Measurements from ENCODE around the gene SKI.
A peak's percentile ranks its signal among the peaks of the same experiment; 100 is the strongest.
"Not testable (repeated sequence)": the region's sequence is repeated elsewhere in the genome, so short reads cannot be mapped to it uniquely, and the experiment has no call there.

The SKI gene

GRCh38 chr1:2241820-2242219 is 13.7 kb downstream of the SKI start:
- Histone ChIP-seq H3K9me3 (no peaks in the 10 kb centered on the region), H3K27me3 (no peaks in the 10 kb centered on the region), H3K27ac (no peak overlapping the region), H3K4me1 (ENCODE audit: control insufficient read depth in 1 of 2, insufficient read depth in 1 of 2, low read depth in 1 of 2, low read length in 1 of 2) (peaks cover 53 to 69% of the 10 kb centered on the region in 2 experiments), H3K4me3 (ENCODE audit: low read depth in 1 of 2, low read length in 1 of 2) (no peak overlapping the region), H3K36me3 (no peaks in the 10 kb centered on the region)
- no peak for TF ChIP-seq CTCF (IDR thresholded peaks at IDR 0.05)

- Histone ChIP-seq H3K36me3 (no peaks in the 10 kb centered on the region), H3K27ac (no peak overlapping the region), H3K9me3 (no peaks in the 10 kb centered on the region), H3K27me3 (no peaks in the 10 kb centered on the region), H3K4me3 (ENCODE audit: low read depth in 1 of 2, low read length in 1 of 2) (no peak overlapping the region), H3K4me1 (ENCODE audit: control insufficient read depth in 1 of 2, insufficient read depth in 1 of 2, low read depth in 1 of 2, low read length in 1 of 2) (peaks cover 58 to 69% of the 10 kb centered on the region in 2 experiments)
- TF ChIP-seq CTCF (IDR thresholded peaks at IDR 0.05): no peak
These were observed 15.0 kb downstream of the SKI start for GRCh38 chr1:2242814-2243725.

GRCh38 chr1:2247045-2247394 is 18.9 kb downstream of the SKI start:
- H3K4me1 ChIP-seq (ENCODE audit: control insufficient read depth in 1 of 2, insufficient read depth in 1 of 2, low read depth in 1 of 2, low read length in 1 of 2): peaks cover 29 to 40% of the 10 kb centered on the region in 2 experiments
- H3K27ac ChIP-seq: peak overlapping the region; percentile 99

GRCh38 chr1:2247760-2248126 is 19.6 kb downstream of the SKI start:
- H3K4me3 ChIP-seq (ENCODE audit: low read depth in 1 of 2, low read length in 1 of 2): peak overlapping the region in 1 of 2 experiments; percentile 70
- TF ChIP-seq CTCF (IDR thresholded peaks at IDR 0.05): no peak
- H3K9me3 ChIP-seq: no peaks in the 10 kb centered on the region
- peaks cover 29 to 37% of the 10 kb centered on the region in 2 experiments for H3K4me1 ChIP-seq (ENCODE audit: control insufficient read depth in 1 of 2, insufficient read depth in 1 of 2, low read depth in 1 of 2, low read length in 1 of 2)
- peak overlapping the region; percentile 99 for H3K27ac ChIP-seq
- no peaks in the 10 kb centered on the region for H3K27me3 ChIP-seq
- H3K36me3 ChIP-seq: no peaks in the 10 kb centered on the region

More at GRCh38 chr1:2247045-2247394, 18.9 kb downstream of the SKI start:
- H3K27me3 ChIP-seq, H3K36me3 ChIP-seq, H3K9me3 ChIP-seq: not testable (repeated sequence)
- H3K4me3 ChIP-seq (ENCODE audit: low read depth in 1 of 2, low read length in 1 of 2): peak overlapping the region; percentile 56 to 70

- Histone ChIP-seq H3K4me1 (ENCODE audit: control insufficient read depth in 1 of 2, insufficient read depth in 1 of 2, low read depth in 1 of 2, low read length in 1 of 2) (peaks cover 29 to 37% of the 10 kb centered on the region in 2 experiments), H3K4me3 (ENCODE audit: low read depth in 1 of 2, low read length in 1 of 2) (peak overlapping the region in 1 of 2 experiments; percentile 70), H3K27me3 (no peaks in the 10 kb centered on the region), H3K36me3 (no peaks in the 10 kb centered on the region), H3K9me3 (no peaks in the 10 kb centered on the region), H3K27ac (peak overlapping the region; percentile 99)
- TF ChIP-seq CTCF (IDR thresholded peaks at IDR 0.05): no peak
These were observed 20.2 kb downstream of the SKI start for GRCh38 chr1:2248127-2248826.

Measured in neutrophil (primary cell).